IPS-15b (cell line): ENCODE results near the gene MARCHF3.
"Not testable (repeated sequence)": the region's sequence is repeated elsewhere in the genome, so short reads cannot be mapped to it uniquely, and the experiment has no call there.

Experiments used
- H3K27me3 ChIP-seq: one replicate; pipeline ENCODE4 v1.6.1; 2013; ENCODE audit warnings: low read length; ENCODE audit not compliant: control insufficient read depth, insufficient read depth
- H3K36me3 ChIP-seq: one replicate; pipeline ENCODE4 v1.6.1; 2013; ENCODE audit warnings: low read length; ENCODE audit not compliant: control insufficient read depth, insufficient read depth
- H3K4me1 ChIP-seq: one replicate; pipeline ENCODE4 v1.6.1; 2013; ENCODE audit warnings: mild to moderate bottlenecking, low read length; ENCODE audit not compliant: control insufficient read depth, insufficient read depth
- H3K4me3 ChIP-seq: one replicate; pipeline ENCODE4 v1.5.1; 2013; ENCODE audit warnings: low read depth, low read length
- H3K9ac ChIP-seq: one replicate; pipeline ENCODE4 v1.6.1; 2013; ENCODE audit warnings: low read depth, mild to moderate bottlenecking, low read length
- H3K9me3 ChIP-seq: one replicate; pipeline ENCODE4 v1.6.1; 2013; ENCODE audit warnings: mild to moderate bottlenecking, low read length; ENCODE audit not compliant: control insufficient read depth, insufficient read depth

The MARCHF3 gene

DNA sequence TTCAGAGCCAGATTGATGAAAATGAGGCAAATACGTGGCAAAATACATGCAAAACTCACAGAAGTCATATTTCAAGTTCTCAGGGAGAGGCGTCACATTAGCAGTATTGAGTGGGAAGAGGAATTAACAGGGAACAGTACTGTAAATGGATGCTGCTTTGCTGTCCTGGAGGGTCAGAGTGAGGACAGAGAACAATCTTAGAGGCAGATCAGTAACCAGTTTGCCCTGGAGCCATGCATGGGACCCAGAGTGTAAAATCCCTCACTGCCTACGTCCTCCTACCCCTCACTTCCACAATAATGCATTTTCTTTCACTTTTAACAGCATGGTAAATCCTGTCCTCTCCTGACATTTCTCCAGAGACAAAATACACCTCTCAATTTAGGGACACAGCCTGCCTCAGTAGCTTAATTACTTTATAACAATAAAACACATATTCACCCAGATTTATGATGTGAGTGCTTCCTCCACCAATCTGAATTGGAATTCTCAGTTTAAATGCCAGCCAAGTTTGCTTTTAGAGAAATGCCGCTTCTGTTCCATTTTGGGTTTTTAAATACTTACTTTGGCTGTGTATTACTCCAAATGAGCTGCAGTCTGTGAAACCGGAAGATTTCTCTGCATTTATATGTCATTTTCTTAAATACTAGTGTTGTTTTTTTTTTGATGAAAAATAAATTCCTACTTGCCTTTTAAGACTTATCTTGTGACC, 183.5 kb downstream of the MARCHF3 start:
- Histone ChIP-seq H3K4me3 (no peak overlapping the region), H3K9me3 (no peaks in the 10 kb centered on the region), H3K36me3 (peaks cover 2% of the 10 kb centered on the region), H3K9ac (peak overlapping the region; percentile 5), H3K4me1 (peaks cover 33% of the 10 kb centered on the region), H3K27me3 (no peaks in the 10 kb centered on the region)

DNA sequence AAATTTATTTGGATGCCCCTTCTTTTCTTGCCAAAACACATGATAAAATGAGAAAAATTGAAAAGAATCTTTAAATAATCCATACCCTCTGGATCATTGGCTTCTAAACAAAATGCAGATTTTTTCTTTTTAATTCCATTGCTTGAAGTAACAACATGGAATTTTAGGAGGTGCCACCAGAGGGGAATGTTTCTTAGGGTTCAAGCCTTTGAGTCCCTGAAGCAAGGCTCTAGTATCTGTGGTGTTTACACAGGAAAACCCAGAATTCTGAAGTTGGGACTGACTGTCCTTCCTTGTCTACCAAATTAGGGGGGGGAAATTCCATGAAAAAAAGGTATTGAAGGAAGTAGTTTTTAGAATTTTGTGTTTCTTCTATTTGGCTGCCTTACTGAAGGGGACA, 184.0 kb downstream of the MARCHF3 start:
- H3K4me3 ChIP-seq = peak overlapping the region; percentile 58
- no peaks in the 10 kb centered on the region for H3K9me3 ChIP-seq
- no peak overlapping the region for H3K9ac ChIP-seq

DNA sequence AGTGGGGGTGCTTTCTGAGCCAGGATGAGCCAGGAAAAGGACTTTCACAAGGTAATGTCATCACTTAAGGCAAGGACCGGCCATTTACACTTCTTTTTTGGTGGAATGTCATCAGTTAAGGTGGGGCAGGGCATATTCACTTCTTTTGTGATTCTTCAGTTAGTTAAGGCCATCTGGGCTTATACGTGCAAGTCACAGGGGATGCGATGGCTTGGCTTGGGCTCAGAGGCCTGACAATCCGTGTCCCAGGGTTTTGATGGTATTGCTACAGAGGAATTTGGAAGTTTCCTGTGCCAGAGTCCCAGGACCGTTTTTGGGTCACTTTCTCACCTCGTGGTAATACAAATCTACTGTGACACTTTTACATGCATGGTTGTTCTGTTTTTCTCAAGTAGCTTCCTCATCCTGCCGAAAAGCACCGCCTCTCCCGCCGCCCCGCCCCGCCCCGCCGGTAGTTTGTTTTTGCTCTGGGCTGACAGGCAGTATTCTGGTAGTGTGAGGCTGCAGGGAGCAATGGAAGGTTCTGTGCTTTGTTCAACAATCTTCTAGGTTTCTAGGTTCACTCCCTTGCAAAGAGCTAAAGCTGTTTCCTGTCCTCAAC, 184.8 kb downstream of the MARCHF3 start:
- Histone ChIP-seq H3K4me1 (peaks cover 25% of the 10 kb centered on the region), H3K9ac (peak overlapping the region; percentile 55), H3K4me3 (peak overlapping the region; percentile 58)
- not testable (repeated sequence) for H3K27me3 ChIP-seq, H3K36me3 ChIP-seq, H3K9me3 ChIP-seq

More for the DNA sequence above, 184.0 kb downstream of the MARCHF3 start:
- Histone ChIP-seq H3K4me1 (peaks cover 31% of the 10 kb centered on the region), H3K27me3 (no peaks in the 10 kb centered on the region), H3K36me3 (peaks cover 4% of the 10 kb centered on the region)

DNA sequence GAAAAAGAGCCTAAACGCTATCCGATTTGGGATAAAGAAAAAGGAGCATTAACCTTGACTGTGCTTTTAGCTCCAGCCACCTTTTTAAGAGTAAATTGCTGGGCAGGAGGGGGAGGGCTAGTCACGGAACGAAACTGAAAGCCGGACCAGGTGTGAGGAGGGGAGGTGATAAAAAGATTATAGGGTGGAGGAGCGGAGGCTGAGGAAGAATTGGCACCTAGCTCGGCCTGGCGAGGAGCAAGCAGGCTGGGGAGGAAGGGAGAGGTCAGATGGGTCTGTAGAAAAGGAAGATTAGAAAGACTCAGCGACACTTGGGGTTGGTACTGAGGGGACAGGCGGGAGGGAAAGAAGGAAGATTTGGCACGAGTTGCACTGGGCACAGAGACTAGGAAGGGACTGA, 187.0 kb downstream of the MARCHF3 start:
- peak overlapping the region; percentile 56 for H3K4me3 ChIP-seq
- not testable (repeated sequence) for H3K27me3 ChIP-seq, H3K9me3 ChIP-seq, H3K36me3 ChIP-seq
- H3K9ac ChIP-seq = peak overlapping the region; percentile 81
- peaks cover 25% of the 10 kb centered on the region for H3K4me1 ChIP-seq

DNA sequence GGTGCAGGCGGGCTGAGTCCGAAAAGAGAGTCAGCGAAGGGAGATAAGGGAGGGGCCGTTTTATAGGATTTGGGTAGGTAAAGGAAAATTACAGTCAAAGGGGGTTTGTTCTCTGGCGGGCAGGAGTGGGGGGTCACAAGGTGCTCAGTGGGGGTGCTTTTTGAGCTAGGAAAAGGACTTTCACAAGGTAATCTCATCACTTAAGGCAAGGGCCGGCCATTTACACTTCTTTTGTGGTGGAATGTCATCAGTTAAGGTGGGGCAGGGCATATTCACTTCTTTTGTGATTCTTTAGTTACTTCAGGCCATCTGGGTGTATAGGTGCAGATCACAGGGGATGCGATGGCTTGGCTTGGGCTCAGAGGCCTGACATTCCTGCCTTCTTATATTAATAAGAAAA, 191.0 kb downstream of the MARCHF3 start:
- not testable (repeated sequence) for H3K9me3 ChIP-seq, H3K36me3 ChIP-seq, H3K9ac ChIP-seq, H3K27me3 ChIP-seq, H3K4me3 ChIP-seq
- peaks cover 14% of the 10 kb centered on the region for H3K4me1 ChIP-seq

DNA sequence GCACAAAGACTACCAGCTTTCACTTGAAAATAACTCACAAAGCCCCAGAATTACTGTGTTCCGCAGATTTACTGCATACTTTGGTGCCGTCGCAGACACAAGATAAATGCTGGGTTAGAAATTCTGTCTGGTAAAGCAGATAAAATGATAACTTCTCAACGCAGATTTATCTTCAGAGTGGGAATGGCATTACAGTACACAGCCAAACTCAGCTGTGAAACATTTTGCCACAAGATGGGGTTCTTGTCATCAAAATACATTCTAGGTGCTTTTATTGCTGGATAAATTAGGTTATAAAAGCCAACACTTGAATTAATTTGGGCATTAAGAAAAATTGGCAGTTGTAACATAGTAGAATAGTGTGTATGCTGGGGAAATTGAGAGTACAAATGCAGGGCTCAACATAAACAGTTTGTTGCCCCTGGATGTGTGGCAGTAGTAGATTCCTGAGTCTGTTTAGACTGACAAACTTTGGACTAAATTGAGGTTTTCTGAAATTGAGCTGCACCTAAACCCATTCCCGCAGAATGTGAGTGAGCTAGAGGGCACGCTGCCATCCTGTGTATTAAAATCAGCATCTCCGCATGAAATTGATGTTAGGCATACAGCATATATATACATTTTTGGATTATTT, 192.3 kb downstream of the MARCHF3 start:
- H3K27me3 ChIP-seq = no peaks in the 10 kb centered on the region
- H3K4me3 ChIP-seq = no peak overlapping the region
- peaks cover 14% of the 10 kb centered on the region for H3K4me1 ChIP-seq
- no peak overlapping the region for H3K9ac ChIP-seq
- no peaks in the 10 kb centered on the region for H3K9me3 ChIP-seq
- peaks cover 17% of the 10 kb centered on the region for H3K36me3 ChIP-seq

DNA sequence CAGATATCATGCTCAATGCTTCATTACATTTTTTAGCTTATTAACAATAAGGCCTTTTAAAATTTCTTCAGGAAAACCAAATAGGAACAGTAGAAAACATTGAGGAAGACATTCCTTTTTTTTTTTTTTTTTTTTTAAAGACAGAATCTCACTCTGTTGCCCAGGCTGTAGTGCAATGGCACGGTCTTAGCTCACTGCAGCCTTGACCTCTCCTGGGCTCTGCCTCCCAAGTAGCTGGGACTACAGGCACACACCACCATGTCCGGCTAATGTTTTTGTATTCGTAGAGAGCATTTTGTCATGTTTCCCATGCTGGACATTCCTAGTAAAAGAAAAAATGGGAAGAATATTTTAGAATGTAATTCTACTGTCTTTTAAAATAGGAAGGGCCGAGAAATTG, 193.1 kb downstream of the MARCHF3 start:
- no peak overlapping the region for H3K9ac ChIP-seq
- H3K4me1 ChIP-seq = peaks cover 14% of the 10 kb centered on the region
- H3K9me3 ChIP-seq = no peaks in the 10 kb centered on the region
- H3K36me3 ChIP-seq = peaks cover 17% of the 10 kb centered on the region
- no peaks in the 10 kb centered on the region for H3K27me3 ChIP-seq
- no peak overlapping the region for H3K4me3 ChIP-seq

DNA sequence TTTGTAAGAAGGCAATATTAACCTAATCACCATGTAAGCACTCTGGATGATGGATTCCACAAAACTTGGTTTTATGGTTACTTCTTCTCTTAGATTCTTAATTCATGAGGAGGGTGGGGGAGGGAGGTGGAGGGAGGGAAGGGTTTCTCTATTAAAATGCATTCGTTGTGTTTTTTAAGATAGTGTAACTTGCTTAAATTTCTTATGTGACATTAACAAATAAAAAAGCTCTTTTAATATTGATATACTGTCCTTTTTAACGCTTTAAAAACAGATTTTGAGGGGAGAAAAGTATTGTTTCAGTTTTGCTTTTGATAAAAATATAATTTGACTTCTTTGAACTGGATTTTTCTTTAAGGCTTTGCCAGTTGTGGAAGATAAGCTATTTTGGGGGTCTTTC, 193.6 kb downstream of the MARCHF3 start:
- no peaks in the 10 kb centered on the region for H3K27me3 ChIP-seq
- peaks cover 14% of the 10 kb centered on the region for H3K4me1 ChIP-seq
- no peaks in the 10 kb centered on the region for H3K9me3 ChIP-seq
- no peak overlapping the region for H3K9ac ChIP-seq
- no peak overlapping the region for H3K4me3 ChIP-seq
- H3K36me3 ChIP-seq = peaks cover 14% of the 10 kb centered on the region

DNA sequence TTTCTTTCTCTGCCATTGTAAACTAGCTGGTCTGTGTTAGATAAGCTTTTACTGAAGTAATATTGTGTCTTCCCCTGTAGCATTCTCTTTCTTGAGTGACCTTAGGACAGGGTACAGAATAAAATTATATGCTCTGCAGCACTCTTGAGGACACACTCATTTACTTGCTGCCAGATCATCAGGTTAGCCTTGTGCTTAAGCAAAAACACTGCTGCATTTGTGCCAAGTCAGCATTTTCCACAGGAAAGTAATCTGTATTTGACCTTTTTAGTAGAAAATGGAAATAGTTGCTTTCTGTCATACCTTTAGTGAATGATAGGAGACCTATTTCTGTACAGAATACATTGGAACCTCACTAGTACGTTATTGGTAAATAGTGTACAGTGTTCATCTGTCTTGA, 199.2 kb downstream of the MARCHF3 start:
- no peak overlapping the region for H3K9ac ChIP-seq
- H3K36me3 ChIP-seq = peaks cover 29% of the 10 kb centered on the region
- H3K27me3 ChIP-seq = no peaks in the 10 kb centered on the region
- peaks cover 10% of the 10 kb centered on the region for H3K4me1 ChIP-seq
- no peak overlapping the region for H3K4me3 ChIP-seq
- no peaks in the 10 kb centered on the region for H3K9me3 ChIP-seq

DNA sequence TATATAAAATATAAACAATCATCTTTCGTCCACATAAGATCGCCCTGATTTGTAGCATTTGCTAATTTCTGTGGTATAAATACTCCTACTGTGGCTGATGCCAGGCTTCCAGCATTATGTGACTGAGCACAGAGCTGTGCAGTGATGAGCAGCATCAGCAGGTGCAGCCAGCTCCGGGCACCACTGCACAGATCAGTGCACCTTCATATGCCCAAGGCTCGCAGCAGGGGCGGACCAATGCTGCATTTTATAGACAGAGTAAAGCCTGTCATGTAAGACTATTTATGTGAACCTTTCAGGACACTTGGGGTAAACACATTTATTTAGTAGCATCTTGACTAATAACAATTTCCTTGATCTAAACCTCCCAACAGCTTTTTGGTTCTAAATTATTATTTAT, 200.3 kb downstream of the MARCHF3 start:
- Histone ChIP-seq H3K4me3 (no peak overlapping the region), H3K9ac (no peak overlapping the region), H3K27me3 (no peaks in the 10 kb centered on the region), H3K4me1 (peaks cover 13% of the 10 kb centered on the region), H3K9me3 (no peaks in the 10 kb centered on the region), H3K36me3 (peaks cover 37% of the 10 kb centered on the region)

DNA sequence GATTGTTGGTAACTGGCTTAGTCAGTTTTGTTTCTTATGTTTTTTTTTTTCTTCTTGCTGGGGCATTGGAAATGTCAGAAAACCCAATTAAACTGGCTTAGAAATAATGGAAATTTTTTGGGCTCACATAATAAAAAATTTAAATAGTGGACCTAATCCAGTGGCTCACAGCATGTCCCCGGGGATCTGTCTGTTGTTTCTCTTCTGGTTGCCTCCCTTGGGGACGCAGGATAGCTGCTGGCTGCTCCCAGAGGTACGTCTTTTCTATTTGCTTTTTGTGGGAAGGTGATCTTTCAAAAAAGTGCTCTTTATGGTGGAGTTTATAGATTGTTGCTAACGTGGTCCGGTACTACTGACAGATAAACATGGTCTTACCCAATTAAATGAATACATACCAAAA, 201.3 kb downstream of the MARCHF3 start:
- Histone ChIP-seq H3K36me3 (peaks cover 35% of the 10 kb centered on the region), H3K9ac (no peak overlapping the region)

DNA sequence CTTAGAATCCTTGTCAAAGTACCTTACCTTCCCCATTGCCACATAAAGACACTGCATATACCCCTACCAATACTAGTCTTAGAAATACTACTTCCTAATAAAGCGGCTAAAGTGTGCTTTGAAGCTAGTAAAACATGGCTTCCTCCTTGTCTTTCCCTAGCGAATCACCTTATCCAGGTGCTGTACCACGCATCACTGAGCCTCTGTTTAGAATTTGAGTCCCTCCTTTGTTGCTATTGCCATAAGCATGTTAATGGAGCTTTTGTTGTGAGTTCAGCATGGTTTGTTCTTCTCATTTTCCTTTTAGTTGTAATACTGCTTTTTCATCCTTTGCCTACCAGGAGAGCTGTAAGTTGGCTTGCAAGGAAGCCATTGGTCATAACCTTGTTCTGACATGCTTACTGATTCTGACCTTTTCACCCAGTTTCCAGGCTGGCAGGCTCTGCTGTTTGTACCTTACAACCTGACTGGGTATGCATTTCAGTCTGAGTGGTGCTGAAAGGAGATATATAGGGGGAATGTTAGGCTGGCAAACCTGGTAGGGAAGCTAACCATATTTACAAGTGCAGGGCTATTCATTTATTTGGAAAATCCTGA, 203.6 kb downstream of the MARCHF3 start:
- Histone ChIP-seq H3K4me1 (peaks cover 13% of the 10 kb centered on the region), H3K9me3 (no peaks in the 10 kb centered on the region), H3K4me3 (no peak overlapping the region), H3K27me3 (no peaks in the 10 kb centered on the region), H3K9ac (no peak overlapping the region), H3K36me3 (peaks cover 27% of the 10 kb centered on the region)

More for the DNA sequence above, 201.3 kb downstream of the MARCHF3 start:
- peaks cover 13% of the 10 kb centered on the region for H3K4me1 ChIP-seq
- no peaks in the 10 kb centered on the region for H3K27me3 ChIP-seq
- H3K9me3 ChIP-seq = no peaks in the 10 kb centered on the region
- H3K4me3 ChIP-seq = no peak overlapping the region
